ENCODE results near the gene NRN1.

DNA sequence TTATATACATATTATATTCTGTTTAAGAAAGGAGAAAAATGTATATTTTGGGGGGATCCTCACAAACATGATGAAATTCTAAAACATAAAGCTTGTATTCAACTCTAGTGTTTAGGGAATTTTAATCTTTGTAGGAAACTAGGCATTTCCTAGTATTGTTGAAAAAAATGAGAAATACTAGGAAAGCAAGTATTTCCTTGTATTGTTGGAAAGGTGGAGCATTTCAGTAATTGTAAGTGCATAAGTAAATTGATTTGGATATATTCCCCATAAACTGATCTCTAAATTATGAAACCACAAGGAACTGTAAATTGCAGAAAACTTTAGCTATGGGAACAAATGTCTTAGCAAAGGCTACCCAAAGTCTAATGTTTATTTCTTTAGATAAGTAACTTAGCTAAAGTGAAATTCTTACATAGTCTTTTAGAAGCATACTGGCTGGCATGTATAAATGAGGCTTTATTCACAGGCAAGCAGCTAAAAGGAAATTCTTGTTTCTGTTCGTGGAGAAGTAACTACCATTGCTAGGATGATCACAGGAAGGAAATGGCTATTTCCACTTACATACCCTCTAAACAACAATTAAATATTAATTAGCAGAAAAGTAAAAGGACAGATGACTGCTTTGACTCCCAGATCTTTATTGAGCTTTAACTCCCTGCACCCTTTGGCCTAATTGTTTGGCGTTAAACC, 19.9 kb upstream of the NRN1 start:
- TF ChIP-seq, protein P1, sequence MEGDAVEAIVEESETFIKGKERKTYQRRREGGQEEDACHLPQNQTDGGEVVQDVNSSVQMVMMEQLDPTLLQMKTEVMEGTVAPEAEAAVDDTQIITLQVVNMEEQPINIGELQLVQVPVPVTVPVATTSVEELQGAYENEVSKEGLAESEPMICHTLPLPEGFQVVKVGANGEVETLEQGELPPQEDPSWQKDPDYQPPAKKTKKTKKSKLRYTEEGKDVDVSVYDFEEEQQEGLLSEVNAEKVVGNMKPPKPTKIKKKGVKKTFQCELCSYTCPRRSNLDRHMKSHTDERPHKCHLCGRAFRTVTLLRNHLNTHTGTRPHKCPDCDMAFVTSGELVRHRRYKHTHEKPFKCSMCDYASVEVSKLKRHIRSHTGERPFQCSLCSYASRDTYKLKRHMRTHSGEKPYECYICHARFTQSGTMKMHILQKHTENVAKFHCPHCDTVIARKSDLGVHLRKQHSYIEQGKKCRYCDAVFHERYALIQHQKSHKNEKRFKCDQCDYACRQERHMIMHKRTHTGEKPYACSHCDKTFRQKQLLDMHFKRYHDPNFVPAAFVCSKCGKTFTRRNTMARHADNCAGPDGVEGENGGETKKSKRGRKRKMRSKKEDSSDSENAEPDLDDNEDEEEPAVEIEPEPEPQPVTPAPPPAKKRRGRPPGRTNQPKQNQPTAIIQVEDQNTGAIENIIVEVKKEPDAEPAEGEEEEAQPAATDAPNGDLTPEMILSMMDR (IDR thresholded peaks at IDR 0.05): no peak
- no peak for TF ChIP-seq POLR2A (IDR thresholded peaks at IDR 0.05)

Data from adrenal gland (tissue), 5 donors.